NCI-H1092 treated with DMSO at 0.1 percent for 48 hours (cell line): ENCODE data around the gene IGF1R.
"Not testable (repeated sequence)": the region's sequence is repeated elsewhere in the genome, so short reads cannot be mapped to it uniquely, and the experiment has no call there.

Experiments
- DNase-seq: peaks from one replicate; lab custom pipeline; 2025; lab: John Stamatoyannopoulos, UW

IGF1R gene

GRCh38 chr15:98964466-98965133 lies 316.3 kb downstream of the IGF1R start:
- no peak for DNase-seq

GRCh38 chr15:98965134-98965491 lies 316.8 kb downstream of the IGF1R start:
- not testable (repeated sequence) for DNase-seq

- no peak for DNase-seq
These were observed 317.3 kb downstream of the IGF1R start for GRCh38 chr15:98965597-98965996.

- DNase-seq, result no peak
These were observed 317.9 kb downstream of the IGF1R start for GRCh38 chr15:98966091-98966787.

- DNase-seq, result no peak
These were observed 318.8 kb downstream of the IGF1R start for GRCh38 chr15:98967096-98967495.

GRCh38 chr15:98967916-98968315 lies 319.6 kb downstream of the IGF1R start:
- no peak for DNase-seq

GRCh38 chr15:98968576-98968975 lies 320.2 kb downstream of the IGF1R start:
- DNase-seq, result no peak

GRCh38 chr15:98969126-98969735 lies 320.9 kb downstream of the IGF1R start:
- DNase-seq, result no peak

GRCh38 chr15:98970799-98971198 lies 322.5 kb downstream of the IGF1R start:
- no peak for DNase-seq

- no peak for DNase-seq
These were observed 328.2 kb downstream of the IGF1R start for GRCh38 chr15:98976500-98976899.

- peak; percentile 21 for DNase-seq
These were observed 329.1 kb downstream of the IGF1R start for GRCh38 chr15:98977441-98977840.

- no peak for DNase-seq
These were observed 329.8 kb downstream of the IGF1R start for GRCh38 chr15:98978153-98978552.

- DNase-seq, result no peak
These were observed 332.5 kb downstream of the IGF1R start for GRCh38 chr15:98980899-98981228.

- no peak for DNase-seq
These were observed 333.7 kb downstream of the IGF1R start for GRCh38 chr15:98981851-98982722.

- DNase-seq, result peak; percentile 18
These were observed 335.0 kb downstream of the IGF1R start for GRCh38 chr15:98983334-98983733.

- DNase-seq, result no peak
These were observed 337.9 kb downstream of the IGF1R start for GRCh38 chr15:98986281-98986680.

GRCh38 chr15:98994892-98995291 lies 346.6 kb downstream of the IGF1R start:
- DNase-seq, result no peak

GRCh38 chr15:98996169-98996568 lies 347.8 kb downstream of the IGF1R start:
- DNase-seq, result no peak

GRCh38 chr15:98996624-98997023 lies 348.3 kb downstream of the IGF1R start:
- no peak for DNase-seq

- no peak for DNase-seq
These were observed 349.0 kb downstream of the IGF1R start for GRCh38 chr15:98997312-98997711.

- no peak for DNase-seq
These were observed 349.4 kb downstream of the IGF1R start for GRCh38 chr15:98997755-98998154.

GRCh38 chr15:98998279-98998678 lies 349.9 kb downstream of the IGF1R start:
- DNase-seq, result no peak

- no peak for DNase-seq
These were observed 350.9 kb downstream of the IGF1R start for GRCh38 chr15:98999233-98999632.
